Mesenteric fat pad (tissue), 1 donor: ENCODE results near the gene PTPRD. TPM values are rescaled to one million over a fixed set of nuclear protein-coding genes. Genes with fewer than 3 reads are reported as not detected.

Experiments used
- DNase-seq: peaks from one replicate; pipeline ENCODE4 v3.0.0-alpha.2; 2020; ENCODE audit warnings: low spot score
- total RNA-seq: library from RNA; stranded (reverse); fragmentation: NEBNext Ultra II Directional; extraction: Animal tissue kit (Norgen Biotek cat#: 25700); gene quantifications from one replicate; pipeline ENCODE4 v1.2.1, GENCODE V29; 2021
- donor health status: DM: yes; HTN: yes; CAD: no.

The PTPRD gene
- total RNA-seq, 1 donor from 2014 or later = 18.0 TPM

DNA sequence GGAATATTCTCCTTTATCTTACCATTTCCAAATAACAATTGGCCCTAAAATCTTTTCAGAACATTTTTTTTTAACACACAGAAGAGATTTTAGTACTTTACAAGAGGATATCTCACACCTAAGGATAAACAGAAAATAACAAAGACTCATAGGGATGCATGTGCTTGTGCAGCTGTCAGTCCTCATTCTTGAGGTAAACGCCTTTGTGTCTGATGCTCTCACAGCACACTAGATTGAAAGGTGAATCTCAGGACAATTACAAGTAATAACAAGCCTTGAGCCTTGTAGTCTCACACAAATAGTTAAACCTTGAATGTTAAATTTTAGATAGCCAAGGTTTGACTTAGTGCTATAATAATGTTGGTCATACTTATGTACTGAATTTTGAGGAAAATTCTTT is 439.2 kb downstream of the PTPRD start:
- no peak for DNase-seq

DNA sequence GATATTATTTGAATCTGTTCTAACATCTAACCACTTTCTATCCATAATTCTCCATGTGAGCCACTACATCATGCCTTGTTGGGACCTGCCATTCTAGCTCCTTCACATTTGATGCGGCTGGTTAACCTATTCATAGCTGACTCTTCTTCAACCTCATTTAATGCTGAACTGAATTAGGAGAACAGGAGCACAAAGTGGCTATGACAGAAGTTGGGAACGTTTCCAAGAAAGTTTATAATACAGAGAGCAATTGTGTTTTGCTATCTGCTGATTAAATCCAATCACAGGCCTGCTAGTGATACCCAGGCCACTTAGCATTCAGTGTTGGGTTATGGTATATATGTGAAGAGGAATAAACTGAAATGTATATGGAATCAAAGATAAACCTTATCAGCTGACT is 440.3 kb downstream of the PTPRD start:
- DNase-seq = no peak

DNA sequence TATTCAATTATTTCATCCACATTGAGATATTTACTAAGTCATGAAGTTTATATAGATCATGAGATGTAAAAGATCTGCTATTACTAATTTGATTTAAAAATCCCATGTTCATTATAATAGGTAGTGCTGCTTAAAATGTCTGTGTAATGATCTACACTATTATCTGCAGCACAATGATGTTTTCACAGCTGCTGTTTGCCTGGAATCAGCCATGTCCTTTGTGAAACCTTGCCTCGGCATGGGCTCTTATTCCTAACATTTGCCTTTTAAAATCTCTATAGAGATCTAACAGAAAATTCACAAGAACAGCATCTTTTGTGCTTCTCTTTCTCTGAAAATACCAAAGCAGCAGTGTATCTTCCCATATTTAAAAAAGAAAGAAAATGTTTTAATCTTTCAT is 444.6 kb downstream of the PTPRD start:
- DNase-seq = no peak

DNA sequence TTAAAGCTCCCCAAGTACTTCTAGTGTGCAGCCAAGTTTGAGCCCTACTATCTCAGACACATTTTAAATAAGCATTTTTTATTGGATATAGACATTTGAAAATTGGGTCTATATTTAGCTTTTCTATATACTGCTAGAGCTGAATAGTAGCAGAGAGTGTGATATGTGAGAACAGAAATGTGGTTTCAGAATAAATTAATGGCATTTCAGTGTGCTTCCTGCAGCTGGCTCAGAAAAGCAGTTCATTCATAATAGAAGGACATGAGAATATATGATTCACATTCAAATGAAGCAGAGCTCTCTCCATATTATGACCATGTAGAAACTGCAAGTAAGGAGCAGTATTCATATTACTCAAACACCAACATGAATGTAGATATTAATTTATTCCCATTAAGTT is 464.0 kb downstream of the PTPRD start:
- DNase-seq = no peak

DNA sequence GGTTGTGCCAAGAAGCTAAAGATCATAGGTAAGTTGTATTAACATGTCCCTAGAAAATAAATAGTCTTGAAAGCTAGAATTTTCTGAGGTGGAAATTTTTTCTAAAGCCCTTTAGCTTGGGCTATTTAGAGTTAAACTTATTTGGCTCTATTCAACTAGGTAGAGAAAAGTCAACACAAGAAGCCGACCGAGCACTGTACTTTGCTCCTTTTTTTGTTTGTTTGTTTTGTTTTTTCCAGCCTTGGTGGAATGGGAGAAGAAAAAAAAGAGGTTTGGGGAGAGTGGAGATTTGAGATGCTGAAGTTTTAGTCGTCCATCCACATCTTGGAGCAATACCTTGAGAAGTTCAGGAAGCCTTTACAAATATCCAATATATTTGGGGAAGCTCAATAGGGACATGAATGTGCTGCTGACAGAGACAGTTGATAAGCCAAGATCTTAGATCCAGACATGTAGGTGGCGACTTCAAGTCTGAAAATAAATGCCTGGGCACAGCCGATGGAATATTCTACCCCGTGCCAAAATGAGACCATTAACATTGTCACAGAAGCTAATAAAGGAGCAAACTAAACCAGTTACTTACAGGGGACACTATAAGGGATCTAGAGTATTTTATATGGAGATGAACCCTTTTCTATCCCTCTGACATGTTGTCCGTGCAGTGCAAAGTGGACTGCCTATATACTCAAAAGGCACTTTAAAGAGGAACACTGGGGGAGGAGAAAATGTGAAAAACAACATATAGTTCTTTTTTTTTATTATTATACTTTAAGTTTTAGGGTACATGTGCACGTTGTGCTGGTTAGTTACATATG is 466.1 kb downstream of the PTPRD start:
- no peak for DNase-seq

DNA sequence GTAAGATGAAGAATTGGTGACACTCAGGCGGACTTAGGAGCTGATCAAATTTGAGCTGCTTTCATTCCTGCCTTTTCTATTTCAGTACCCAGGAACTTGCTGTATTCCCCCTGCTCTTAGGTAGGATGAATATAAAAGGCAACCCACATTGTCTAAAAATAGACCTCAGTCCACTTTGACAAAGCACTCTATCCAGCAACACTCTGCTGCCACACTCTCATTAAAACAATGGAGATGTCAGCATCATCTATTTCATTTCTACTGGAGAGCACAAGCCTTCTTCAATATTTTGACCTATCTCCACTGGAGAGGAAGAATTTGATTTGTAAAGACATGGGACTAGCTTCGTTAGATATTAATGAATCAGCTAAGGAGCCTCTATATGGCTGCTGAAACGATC is 468.4 kb downstream of the PTPRD start:
- no peak for DNase-seq

DNA sequence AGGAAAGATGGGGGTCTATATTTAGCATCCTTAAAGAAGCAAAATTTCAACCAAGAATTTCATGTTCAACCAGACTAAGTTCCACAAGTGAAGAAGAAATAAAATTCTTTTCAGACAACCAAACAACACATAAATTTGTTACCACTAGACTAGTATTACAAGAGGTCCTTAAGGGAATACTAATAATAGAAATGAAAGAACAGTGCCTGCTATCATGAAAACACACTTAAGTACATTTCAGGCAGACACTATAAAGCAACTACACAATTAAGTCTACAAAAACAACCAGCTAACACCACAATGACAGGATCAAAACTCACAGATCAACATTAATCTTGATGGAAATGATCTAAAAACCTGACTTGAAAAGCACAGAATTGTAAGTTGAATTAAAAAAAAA is 477.2 kb downstream of the PTPRD start:
- no peak for DNase-seq

DNA sequence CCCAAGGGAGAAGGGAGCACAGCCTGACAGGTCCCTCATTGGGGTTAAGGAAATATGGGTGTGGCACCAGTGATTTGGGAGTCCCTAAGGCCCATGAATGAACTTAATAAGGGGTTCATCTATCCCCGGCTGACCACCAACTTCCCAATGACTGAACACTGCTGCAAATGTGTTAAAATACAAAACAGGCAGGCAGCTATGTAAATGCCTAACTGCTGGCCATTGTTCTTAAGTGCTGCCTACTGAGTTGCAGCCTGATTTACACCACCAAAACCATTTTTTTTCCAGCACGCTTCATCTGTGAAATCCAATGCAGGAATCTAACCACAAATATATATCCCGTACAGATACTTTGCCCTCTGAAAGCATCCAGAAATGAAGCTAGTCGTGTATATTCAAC is 478.5 kb downstream of the PTPRD start:
- DNase-seq = no peak

DNA sequence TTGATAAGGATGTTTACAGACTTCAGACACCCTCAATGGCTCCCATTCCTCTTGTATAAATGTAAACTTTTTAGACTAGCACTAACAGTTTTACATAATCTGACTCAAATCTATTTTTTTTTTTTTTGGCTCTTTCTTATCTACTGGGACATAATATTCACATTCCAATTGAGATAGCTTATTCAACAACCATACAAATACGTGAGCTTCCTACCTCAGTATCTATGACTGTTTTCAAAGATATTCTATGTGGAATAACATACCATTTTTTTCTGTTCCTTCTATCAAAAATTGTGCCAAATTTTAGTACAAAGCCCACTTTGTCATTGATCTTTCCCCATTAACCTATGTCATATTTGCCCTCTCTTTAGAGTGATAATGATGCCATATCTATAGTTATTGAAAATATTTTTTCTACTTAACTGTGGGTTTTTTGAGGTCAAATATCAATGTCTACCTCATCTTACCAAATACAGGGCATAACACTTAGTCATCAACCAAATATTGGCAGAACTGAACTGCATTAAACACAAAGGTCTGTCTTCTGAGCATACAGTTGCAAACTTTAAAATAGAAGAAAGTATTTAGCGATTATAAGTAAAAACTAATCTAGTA is 482.6 kb downstream of the PTPRD start:
- no peak for DNase-seq

DNA sequence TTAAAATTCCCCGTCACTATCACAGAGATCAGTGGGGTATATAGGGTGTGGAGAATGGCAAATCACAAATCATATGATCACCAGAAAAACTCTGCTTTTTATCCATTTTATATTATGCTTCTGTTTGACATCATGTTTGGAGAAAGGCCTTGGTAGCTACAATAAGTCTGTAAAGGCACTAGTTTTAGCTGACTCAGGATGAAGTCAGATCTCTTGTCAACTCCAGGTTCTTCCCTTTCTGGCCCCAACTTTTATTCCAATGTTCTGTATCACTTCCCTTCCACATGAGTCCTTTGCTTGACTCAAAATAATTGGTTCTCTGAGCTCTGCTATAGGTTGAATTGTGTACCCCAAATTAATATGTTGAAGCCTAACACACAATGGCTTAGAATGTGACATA is 484.9 kb downstream of the PTPRD start:
- no peak for DNase-seq

DNA sequence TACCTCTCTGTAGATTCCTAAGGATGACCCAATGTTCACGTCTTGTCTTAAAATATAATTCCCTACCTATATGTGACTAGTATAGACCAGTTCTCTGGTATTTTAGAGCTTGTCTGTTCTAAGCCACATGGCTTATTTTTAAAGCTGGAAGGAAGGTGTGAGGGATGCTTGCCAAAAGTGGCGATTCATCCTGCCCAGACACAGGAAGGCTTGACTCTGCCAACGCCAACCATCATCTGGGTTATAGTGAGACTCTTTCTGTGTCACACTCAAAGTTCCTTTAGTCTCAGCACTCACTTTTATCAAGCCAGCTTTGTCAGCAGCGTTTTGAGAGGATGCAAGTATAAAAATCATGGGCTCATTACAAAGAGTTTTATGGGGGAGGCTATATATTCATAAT is 500.0 kb downstream of the PTPRD start:
- DNase-seq = no peak

DNA sequence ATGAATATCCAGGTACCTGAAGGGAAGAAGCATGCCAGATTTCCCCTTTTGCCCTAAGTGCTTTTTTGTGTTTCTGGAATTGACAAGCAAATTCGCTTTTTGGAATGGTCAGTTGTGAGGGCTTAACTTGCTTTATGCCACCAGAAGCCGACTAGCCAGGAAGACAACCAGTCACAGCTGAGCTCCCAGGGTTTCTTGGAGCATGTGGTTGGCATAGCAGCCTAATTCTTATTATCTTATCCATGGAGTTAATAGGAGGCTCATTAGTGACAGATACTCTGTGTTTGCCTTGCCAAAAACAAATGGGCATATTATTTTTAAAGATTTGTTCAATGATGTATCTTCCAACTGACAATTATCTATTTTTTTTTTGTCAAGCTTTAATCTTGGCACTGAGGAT is 500.7 kb downstream of the PTPRD start:
- no peak for DNase-seq

DNA sequence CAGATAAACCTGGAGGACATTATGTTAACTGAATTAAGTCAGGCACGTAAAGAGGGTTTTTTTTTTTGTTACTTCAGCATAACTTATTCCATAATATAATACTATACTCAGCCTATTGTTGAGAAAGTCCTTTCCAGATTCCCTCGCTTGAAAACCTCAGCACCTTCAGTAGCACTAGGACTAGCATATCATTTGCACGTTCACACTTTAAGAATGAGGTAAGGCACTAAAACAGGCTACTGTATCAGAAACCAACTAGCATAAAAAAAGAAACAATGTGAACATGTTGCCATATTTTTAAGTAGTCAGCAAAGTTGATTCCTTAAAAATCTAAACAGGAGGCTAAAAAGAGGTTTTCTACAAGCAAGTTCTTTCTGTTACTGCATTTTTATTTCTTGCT is 504.0 kb downstream of the PTPRD start:
- no peak for DNase-seq

DNA sequence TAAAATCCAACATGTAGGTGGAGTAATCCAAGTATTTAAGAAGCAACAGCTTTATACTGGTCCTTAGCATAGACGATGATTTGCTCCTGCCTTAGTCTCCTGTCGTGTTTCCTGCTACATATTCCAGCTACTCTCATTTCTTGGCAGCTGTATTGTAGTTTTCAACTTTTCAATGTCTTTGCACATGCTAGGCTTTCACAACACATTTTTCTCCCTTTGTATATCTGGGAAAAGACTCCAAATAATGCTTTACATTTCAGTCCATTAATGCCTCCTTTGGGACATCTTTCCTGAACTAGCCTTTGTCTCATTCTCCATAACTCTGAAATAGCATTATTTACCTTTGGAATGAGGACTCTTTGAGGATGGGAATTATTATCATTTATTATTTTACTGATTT is 508.0 kb downstream of the PTPRD start:
- no peak for DNase-seq

DNA sequence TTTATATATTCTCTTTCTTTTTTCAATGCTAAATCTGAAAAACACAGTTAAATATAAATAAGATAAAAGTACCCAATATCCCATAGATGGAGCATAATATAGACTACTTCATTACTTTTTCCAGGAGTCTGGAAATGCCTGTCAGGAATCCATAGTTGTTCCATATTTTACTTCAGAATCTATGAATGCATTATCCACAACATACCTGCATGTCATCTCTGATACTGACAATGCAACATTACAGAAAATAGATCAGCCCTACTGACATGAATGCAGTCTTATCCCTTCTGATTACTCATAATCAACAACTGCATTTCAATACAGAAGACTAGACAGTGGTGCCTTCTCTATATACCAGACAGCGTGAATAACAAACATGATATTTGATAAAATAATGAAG is 517.6 kb downstream of the PTPRD start:
- DNase-seq = no peak

DNA sequence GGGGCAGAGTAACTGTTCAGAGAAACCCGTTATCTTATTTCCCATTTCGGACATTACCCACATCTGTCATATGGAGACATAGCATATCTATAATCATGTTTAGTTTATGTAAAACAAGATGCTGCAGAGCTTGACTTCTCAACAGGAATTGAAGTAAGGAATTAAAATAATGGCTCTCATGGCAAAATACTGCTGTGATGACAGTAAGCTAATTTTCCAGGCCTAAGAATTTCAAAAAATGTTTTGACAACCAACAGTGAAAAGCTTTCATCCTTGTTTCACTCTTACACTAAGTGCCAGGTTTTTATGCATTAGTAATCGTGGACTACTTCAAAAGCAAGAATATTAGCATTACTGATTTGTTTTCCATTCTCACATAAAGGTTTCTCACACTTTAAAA is 518.2 kb downstream of the PTPRD start:
- DNase-seq = no peak

DNA sequence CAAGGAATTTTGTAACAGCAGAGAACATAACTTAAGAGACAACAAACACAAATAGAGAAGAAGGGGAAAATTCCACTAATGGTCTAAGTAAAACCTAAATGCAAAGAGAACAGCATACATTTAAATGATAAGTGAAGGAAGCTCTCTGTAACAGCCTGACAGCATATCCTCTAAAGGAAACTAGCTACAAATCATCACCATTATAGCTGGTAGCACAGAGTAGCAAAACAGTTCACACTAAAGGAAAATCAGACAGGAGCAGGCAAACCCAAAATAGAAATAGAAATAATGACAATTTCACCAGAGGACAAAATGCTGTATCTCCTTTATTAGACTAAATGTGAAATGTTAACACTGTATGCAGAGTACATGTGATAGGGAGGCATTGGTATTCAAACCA is 532.8 kb downstream of the PTPRD start:
- no peak for DNase-seq

DNA sequence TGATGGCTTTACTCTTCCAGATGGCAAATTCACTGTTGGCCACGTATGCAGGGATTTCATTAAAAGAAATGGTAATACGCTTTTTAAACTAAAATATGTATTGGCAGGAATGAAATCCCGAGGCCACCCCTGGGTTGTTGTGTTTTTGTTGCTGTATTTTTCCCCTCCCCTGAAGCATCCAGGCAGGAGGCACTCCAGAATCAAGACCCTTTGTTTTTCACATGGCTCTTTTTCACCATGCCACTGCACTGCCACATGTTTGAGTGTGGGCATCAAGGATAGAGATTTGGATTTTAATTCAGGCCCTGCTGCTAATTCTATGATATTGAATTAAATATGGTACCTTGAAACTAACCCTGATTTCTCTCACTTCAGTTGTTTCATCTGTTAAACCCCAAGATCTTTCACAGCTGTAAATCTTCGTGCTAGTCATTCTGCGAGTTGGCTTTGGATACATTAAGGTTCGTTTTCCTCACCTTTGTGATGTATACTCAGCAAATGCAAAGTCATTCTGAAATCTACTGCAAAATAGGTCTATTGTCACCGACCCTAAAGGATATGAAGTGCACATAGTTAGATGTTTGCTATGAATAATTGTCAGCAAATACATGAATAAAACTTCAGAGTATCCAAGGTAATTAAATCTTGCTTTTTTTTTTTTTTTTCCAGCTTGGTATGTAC is 533.4 kb downstream of the PTPRD start:
- no peak for DNase-seq

DNA sequence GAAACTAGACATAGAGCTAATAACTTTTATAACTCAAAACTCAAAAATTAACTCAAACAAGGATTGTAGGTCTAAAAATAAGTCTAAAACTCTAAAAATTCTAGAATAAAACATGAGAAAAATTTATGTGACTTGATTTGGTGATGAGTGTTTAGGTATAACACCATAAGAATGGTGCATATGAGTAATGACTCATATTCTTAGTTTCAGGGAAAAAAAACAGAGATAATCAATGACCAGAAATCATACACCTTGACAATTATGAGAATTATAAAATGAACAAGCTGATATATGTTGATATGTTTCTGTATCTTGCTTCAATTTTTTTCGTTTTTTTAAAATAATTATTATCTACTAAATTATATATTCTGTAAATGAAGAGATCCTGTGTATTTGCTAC is 541.2 kb downstream of the PTPRD start:
- no peak for DNase-seq

DNA sequence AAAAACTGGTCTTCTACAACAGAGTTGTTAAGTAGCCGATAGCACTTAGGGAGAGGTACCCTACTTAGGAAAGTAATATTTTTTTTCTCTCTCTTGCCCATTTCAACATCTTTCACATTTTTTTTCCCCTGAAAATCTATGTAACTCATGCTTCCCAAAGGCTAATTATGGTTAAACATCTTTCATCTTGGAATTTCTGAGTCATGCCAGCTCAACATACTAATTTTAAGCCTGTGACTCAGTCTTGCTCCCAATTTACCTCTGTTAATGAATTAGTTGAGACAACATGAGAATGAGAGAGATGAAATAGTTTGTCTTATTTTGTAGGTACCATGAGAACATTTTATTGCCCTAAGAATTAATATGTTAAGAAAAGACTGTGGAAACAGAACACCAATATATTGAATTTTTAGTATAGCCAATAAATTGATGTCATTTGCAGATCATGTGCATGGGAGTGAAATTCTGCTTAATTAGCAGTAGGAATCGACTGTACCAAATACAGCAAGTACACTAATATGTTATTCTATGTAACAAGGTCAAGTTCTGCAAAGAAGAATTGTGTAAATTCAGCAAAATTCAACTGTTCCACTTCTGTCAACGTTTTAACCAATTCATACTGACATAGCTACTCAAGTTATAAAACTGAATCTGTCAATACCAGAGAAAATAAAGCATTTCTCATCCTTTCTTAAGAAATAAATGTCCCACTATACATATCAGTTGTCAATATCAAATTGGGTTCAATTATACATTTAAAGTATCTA is 550.0 kb downstream of the PTPRD start:
- DNase-seq = no peak

DNA sequence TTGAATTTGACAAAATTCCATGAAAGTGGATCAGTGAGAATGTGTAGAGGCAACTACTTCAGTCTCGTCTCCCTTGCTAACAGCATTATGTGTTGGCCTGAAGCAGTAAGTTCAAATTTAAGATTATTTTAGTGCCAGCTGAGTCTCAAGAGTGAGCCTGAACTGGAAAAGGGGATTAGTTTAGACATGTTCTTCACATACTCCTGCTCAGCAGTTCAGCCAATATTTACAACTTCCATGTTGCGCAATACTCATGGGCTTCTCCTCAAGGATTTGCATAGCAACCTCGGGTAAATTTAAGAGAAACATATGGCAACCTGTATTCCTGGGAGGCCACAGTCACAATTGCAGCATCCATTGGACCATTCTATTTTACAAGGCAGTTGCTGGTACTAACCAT is 553.8 kb downstream of the PTPRD start:
- DNase-seq = no peak

DNA sequence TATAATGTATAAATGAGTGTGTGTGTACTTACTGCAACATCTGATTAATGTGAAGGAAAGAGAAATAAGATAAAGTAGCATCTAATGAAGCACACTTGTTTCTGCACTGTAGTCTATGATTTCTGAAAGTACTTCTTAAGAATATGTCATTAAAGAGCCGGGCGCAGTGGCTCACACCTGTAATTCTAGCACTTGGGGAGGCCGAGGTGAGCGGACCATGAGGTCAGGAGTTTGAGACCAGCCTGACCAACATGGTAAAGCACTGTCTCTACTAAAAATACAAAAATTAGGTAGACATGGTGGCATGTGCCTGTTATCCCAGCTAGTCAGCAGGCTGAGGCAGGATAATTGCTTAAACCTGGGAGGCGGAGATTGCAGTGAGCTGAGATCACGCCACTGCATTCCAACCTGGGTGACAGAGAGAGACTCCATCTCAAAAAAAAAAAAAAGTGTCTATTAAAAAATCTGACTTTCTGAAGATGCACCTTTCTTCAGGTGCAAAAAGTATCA is 556.9 kb downstream of the PTPRD start:
- DNase-seq = no peak
